SU-DHL-6 (cell line): ENCODE data around the gene TBCA.

Source experiments
- CTCF ChIP-seq: fragments of 200-600 bp; sonication (generic); IDR thresholded peaks from one replicate; pipeline ENCODE4 v1.5.1; 2017; ENCODE audit warnings: antibody characterized with exemption, mild to moderate bottlenecking, low read length, moderate library complexity; ENCODE audit not compliant: insufficient read depth, poor library complexity, severe bottlenecking
- EZH2phosphoT487 ChIP-seq: fragments of 200-600 bp; sonication (generic), shearing (Covaris generic); conservative IDR thresholded peaks from 2 replicates; pipeline ENCODE4 v1.6.1; 2018; ENCODE audit warnings: mild to moderate bottlenecking, antibody characterized with exemption, low read length, moderate library complexity, mixed read lengths

GRCh38 chr5:77643654-77644370 lies 132.3 kb downstream of the TBCA start:
- TF ChIP-seq CTCF, result no peak
- TF ChIP-seq EZH2phosphoT487, result no peak
